ENCODE measurements around the gene HTRA2.
"Not testable (repeated sequence)": the region's sequence is repeated elsewhere in the genome, so short reads cannot be mapped to it uniquely, and the experiment has no call there.

HTRA2 gene

GRCh38 chr2:74546004-74546403 lies 16.3 kb downstream of the HTRA2 start:
- DNase-seq = no peak

- no peak for DNase-seq
Measured at GRCh38 chr2:74548285-74548899, 18.7 kb downstream of the HTRA2 start.

- no peak for DNase-seq
Measured at GRCh38 chr2:74548900-74549826, 19.4 kb downstream of the HTRA2 start.

DNA sequence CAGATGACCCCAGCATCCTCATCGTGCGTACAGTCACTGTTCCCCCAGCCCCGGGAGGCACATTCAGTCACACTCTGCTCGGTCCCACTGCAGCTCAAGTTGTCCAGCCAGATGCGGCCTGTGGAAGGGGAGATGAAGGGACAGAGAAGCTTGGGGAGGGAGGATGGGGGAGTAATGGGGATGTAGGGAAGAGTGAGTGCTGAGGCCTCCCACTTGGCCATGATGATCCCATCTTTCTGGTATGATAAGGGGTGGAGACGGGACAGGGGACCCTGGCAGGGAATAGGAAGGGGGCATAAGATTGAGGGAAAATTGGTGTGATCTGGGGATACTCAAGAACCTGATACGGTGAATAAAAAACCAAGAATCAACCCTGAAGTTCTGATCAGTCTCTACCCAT lies 20.5 kb downstream of the HTRA2 start:
- DNase-seq = no peak

- DNase-seq = no peak
Measured at GRCh38 chr2:74551530-74551929, 21.8 kb downstream of the HTRA2 start.

- no peak for DNase-seq
Measured at GRCh38 chr2:74551942-74552913, 22.5 kb downstream of the HTRA2 start.

GRCh38 chr2:74552914-74553811 lies 23.4 kb downstream of the HTRA2 start:
- DNase-seq = no peak

DNA sequence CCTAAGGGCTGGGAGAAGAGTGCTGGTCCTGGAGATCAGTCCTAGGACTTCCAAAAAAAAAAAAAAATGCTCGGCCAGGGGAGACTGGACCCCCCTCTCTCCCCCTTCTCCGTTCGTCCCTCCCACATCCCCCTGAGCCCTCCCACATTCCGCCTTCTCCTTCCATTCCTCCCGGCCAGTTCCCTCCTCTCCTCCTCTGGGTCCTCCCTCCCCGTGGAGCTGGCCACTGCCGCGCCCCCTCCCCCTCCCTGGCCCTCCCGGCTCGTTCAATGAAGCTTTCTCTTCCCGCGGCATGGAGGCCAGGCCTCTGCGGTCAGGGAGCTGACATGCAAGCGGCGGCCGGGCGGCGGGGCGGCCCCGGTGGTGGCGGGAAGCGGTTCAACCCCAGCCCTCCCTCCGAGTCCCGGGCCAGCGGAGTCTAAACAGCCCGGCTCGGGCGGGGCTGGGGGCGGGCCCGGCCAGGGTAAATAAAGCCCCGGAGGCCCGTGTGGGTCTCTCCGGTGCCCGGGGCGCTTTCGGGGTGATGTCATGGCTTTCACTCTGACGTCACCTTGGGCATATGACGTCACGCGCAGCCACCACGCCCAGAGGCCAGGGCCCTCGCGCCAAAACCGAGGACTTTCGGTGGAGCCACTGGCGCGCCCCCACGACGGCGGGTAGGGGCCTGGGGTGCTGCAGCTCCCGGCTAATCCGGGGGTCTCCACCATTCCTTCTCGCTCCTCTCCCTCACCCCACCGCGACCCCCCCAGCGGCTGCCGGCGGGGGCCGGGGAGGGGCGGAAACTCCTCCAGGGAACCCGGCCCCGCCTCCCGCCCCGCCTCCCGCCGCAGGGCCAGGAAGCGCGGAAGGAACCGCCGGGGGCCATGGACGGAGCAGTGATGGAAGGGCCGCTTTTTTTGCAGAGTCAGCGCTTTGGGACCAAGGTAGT lies 24.4 kb downstream of the HTRA2 start, which contains the start of the genes DOK1 and LOXL3:
Gene DOK1, plus strand, starts transcription at position 829 of the 928 bp plus-strand sequence. Its CDS starts 35 bp downstream, at position 864.
Gene LOXL3, minus strand, starts transcription at position 51 of the 928 bp plus-strand sequence. CDS start 1,308 bp downstream, outside the sequence.
- peak; percentile 79 to 86 for DNase-seq

- peak; percentile 48 for DNase-seq
Measured at GRCh38 chr2:74554820-74555531, 25.2 kb downstream of the HTRA2 start.

DNA sequence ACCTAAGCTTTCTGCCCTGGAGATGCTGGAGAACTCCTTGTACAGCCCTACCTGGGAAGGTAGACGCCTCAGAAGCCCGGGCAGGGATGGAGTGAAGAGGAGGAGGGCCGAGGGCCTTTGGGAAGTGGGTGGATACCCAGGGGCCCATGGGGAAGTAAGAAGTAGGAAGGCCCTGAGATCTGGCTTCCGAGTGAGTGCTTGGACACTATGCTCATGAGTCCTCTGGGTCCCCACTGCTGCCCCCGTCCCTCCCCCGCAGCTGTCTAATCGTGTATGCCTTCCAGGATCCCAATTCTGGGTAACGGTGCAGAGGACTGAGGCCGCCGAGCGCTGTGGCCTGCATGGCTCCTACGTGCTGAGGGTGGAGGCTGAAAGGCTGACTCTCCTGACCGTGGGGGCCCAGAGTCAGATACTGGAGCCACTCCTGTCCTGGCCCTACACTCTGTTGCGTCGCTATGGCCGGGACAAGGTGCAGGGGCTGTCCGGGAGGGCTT lies 25.9 kb downstream of the HTRA2 start:
- DNase-seq = no peak

DNA sequence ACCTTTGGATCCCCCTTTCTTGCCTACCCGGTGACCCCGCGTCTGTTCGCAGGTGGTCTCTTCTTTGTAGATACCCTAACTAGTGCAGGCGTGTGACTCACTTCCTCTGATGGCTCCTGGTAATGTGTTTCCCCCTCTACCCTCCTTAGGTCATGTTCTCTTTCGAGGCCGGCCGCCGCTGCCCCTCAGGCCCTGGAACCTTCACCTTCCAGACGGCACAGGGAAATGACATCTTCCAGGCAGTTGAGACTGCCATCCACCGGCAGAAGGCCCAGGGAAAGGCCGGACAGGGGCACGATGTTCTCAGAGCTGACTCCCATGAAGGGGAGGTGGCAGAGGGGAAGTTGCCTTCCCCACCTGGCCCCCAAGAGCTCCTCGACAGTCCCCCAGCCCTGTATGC lies 26.4 kb downstream of the HTRA2 start:
- no peak for DNase-seq

DNA sequence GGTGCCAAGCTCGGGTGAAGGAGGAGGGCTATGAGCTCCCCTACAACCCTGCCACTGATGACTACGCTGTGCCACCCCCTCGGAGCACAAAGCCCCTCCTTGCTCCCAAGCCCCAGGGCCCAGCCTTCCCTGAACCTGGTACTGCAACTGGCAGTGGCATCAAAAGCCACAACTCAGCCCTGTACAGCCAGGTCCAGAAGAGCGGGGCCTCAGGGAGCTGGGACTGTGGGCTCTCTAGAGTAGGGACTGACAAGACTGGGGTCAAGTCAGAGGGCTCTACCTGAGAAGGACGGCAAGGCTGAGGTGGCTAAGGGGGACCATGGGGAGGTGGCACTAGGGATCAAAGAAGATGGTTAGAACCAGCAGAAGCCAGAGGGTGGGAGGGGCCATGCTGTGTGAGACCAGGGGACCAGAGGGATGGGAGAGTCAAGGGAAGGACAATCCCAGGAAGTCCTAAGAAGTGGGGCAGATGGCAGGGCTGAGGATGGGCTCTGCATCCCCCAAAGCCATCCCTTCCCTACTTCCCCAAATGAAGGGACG lies 27.2 kb downstream of the HTRA2 start:
- DNase-seq = no peak

DNA sequence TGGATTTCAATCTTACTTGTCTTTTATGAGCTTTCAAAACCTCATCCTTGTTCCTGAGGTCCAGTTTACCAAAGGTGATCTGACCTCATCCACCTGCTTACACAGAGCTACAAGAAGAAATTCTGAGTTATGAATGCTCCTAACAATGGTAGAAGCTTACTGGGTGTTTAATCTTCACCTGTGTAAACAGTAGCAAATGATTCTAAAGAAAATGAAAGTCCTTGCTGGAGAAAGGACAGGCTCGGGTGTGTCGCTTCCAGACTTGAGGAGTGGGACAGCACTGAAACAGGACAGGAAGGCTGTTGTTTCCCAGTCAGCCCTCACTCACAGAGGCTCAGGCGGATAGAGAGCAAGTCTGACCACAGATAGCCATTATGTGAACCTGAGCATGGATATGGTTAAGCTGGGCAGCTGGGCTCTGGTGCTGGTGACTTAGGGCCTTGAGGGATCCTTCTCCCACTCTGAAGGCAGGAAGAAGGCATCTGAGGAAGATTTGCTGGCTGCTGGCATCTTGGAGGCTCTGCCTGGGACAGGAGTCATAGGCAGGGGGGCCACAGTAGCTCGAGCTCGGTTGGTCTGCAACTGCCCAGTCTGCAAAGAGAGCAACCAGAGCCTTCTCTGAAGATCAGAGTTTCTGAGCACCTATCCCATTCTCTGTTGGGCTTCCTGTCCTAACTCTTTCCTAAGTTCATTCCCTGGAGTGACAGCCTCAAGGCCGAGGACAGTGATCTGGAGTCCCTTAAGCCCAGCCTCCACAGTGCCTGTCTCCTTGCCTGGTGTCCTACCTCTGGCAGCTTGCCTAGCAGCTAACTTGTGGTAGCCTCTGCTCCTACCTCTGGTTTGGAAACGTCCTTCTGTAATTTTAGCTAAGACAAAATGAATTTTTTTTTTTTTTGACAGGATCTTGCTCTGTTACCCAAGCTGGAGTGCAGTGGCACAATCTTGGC lies 28.8 kb downstream of the HTRA2 start:
- no peak for DNase-seq

DNA sequence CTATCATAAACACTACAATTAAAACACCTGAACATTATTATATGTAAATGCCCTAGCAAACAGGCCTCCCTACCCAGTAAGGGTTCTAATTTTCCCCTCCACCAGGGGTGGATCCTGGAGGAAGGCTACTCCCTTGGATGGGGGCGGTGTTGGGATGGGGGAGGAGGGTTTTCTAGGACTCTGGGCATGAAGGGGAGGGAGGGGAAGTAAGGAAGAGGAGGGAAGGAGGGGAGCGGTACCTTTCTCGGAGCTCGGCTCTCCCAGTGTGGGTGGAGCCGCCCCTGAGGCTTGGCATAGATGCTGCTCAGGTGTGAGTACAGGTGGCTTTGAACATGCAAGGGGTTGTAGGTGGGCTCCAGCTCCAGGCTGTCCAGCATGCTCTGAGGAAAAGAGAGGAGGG lies 30.2 kb downstream of the HTRA2 start:
- DNase-seq = no peak

- DNase-seq = no peak
Measured at GRCh38 chr2:74560591-74560990, 30.9 kb downstream of the HTRA2 start.

GRCh38 chr2:74561022-74561421 lies 31.3 kb downstream of the HTRA2 start:
- DNase-seq = not testable (repeated sequence)

DNA sequence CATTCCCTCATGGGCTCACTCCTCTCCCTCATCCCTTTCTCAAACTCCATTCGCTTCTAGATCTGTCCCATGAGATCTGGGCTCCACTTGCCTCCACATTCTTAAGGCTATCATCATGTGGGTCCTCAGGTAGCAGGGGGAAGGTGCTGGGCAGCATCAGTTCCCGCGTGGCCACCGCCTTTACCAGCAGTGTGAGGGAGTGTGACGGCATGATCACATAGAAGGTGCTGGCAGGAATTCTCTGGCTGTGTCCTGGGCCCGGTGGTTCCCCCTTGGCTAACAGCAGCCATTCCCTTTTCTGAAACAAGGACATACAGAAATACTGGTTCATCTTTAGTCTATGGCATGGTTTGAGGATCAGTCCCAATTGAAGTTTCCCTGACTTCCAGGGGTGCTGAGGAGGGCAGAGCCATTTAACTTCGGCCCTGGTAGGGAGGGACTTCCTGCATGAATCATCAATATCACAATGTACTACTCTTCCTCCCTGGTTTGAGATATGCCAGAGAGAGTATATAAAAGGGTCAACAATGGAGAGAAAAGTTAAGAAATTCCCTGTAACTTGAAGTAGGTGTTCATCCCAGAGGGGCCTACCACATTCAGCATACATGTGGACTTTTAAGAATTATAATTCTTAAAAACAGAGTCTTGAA lies 32.5 kb downstream of the HTRA2 start:
- no peak for DNase-seq

- no peak for DNase-seq
Measured at GRCh38 chr2:74564222-74564621, 34.5 kb downstream of the HTRA2 start.
